Measurements from ENCODE around the gene CD109. TPM values are rescaled to one million over a fixed set of nuclear protein-coding genes. Genes with fewer than 3 reads are reported as not detected.

CD109 gene
- total RNA-seq, 1 donor from 2014 or later, result 14.3 TPM

GRCh38 chr6:73738367-73739028 lies 42.5 kb downstream of the CD109 start:
- Mint-ChIP-seq H3K4me3 (ENCODE audit: unreplicated experiment) (no peak overlapping the region), H3K27me3 (ENCODE audit: unreplicated experiment) (no peaks in the 10 kb centered on the region), H3K36me3 (ENCODE audit: unreplicated experiment) (no peaks in the 10 kb centered on the region), H3K4me1 (ENCODE audit: unreplicated experiment) (peaks cover 14% of the 10 kb centered on the region), H3K27ac (ENCODE audit: unreplicated experiment) (no peak overlapping the region), H3K9me3 (ENCODE audit: unreplicated experiment) (no peaks in the 10 kb centered on the region)
- no peak for DNase-seq (ENCODE audit: extremely low spot score, unreplicated experiment)
- no peak for TF ChIP-seq CTCF (IDR thresholded peaks at IDR 0.05)

GRCh38 chr6:73739096-73739495 lies 43.1 kb downstream of the CD109 start:
- Mint-ChIP-seq H3K27me3 (ENCODE audit: unreplicated experiment) (no peaks in the 10 kb centered on the region), H3K27ac (ENCODE audit: unreplicated experiment) (no peak overlapping the region), H3K9me3 (ENCODE audit: unreplicated experiment) (no peaks in the 10 kb centered on the region), H3K4me1 (ENCODE audit: unreplicated experiment) (peaks cover 18% of the 10 kb centered on the region), H3K4me3 (ENCODE audit: unreplicated experiment) (no peak overlapping the region), H3K36me3 (ENCODE audit: unreplicated experiment) (no peaks in the 10 kb centered on the region)
- peak; percentile 78 for TF ChIP-seq CTCF (IDR thresholded peaks at IDR 0.05)
- DNase-seq (ENCODE audit: extremely low spot score, unreplicated experiment), result no peak

- Mint-ChIP-seq H3K4me3 (ENCODE audit: unreplicated experiment) (no peak overlapping the region), H3K27me3 (ENCODE audit: unreplicated experiment) (no peaks in the 10 kb centered on the region), H3K36me3 (ENCODE audit: unreplicated experiment) (no peaks in the 10 kb centered on the region), H3K27ac (ENCODE audit: unreplicated experiment) (no peak overlapping the region), H3K4me1 (ENCODE audit: unreplicated experiment) (peaks cover 18% of the 10 kb centered on the region), H3K9me3 (ENCODE audit: unreplicated experiment) (no peaks in the 10 kb centered on the region)
- DNase-seq (ENCODE audit: extremely low spot score, unreplicated experiment), result no peak
- TF ChIP-seq CTCF (IDR thresholded peaks at IDR 0.05), result no peak
These were observed 46.4 kb downstream of the CD109 start for GRCh38 chr6:73742433-73742832.

- Mint-ChIP-seq H3K4me1 (ENCODE audit: unreplicated experiment) (peaks cover 17% of the 10 kb centered on the region), H3K4me3 (ENCODE audit: unreplicated experiment) (no peak overlapping the region), H3K27me3 (ENCODE audit: unreplicated experiment) (no peaks in the 10 kb centered on the region), H3K27ac (ENCODE audit: unreplicated experiment) (no peak overlapping the region), H3K9me3 (ENCODE audit: unreplicated experiment) (no peaks in the 10 kb centered on the region), H3K36me3 (ENCODE audit: unreplicated experiment) (no peaks in the 10 kb centered on the region)
- TF ChIP-seq CTCF (IDR thresholded peaks at IDR 0.05), result no peak
- no peak for DNase-seq (ENCODE audit: extremely low spot score, unreplicated experiment)
These were observed 47.1 kb downstream of the CD109 start for GRCh38 chr6:73743081-73743480.

- no peak for TF ChIP-seq CTCF (IDR thresholded peaks at IDR 0.05)
- Mint-ChIP-seq H3K4me1 (ENCODE audit: unreplicated experiment) (peaks cover 13% of the 10 kb centered on the region), H3K36me3 (ENCODE audit: unreplicated experiment) (no peaks in the 10 kb centered on the region), H3K9me3 (ENCODE audit: unreplicated experiment) (no peaks in the 10 kb centered on the region), H3K27ac (ENCODE audit: unreplicated experiment) (no peak overlapping the region), H3K4me3 (ENCODE audit: unreplicated experiment) (no peak overlapping the region), H3K27me3 (ENCODE audit: unreplicated experiment) (no peaks in the 10 kb centered on the region)
- no peak for DNase-seq (ENCODE audit: extremely low spot score, unreplicated experiment)
These were observed 47.6 kb downstream of the CD109 start for GRCh38 chr6:73743556-73743955.
